Panc1 (cell line): ENCODE data around the gene FMO3. TPM values are rescaled to one million over a fixed set of nuclear protein-coding genes. Genes with fewer than 3 reads are reported as not detected.

ENCODE experiments used
- ATAC-seq: fragments of 200-7000 bp; cut with Tn5 transposase; 2 replicates; pipeline ENCODE4 v1.9.1; 2020; ENCODE audit warnings: mild to moderate bottlenecking, moderate library complexity
- BruUV-seq: library from RNA; stranded (reverse); fragments of 400-500 nt; replicated peaks from 2 replicates; lab custom pipeline; 2021; lab: Mats Ljungman, UMichigan
- CTCF ChIA-PET: fragments of 300-600 bp; sonication (Branson Sonifier 250); formaldehyde crosslinking; loops from one replicate; lab custom pipeline; 2022; ENCODE audit warnings: antibody characterized with exemption; lab: Charles Lee
- POLR2A ChIA-PET: fragments of 300-600 bp; sonication (Branson Sonifier 250); formaldehyde crosslinking; loops from one replicate; lab custom pipeline; 2022; ENCODE audit warnings: antibody characterized with exemption; lab: Charles Lee
- DNase-seq: peaks from one replicate; pipeline ENCODE4 v3.0.0-alpha.2; 2010; ENCODE audit warnings: low read depth, low spot score
- H3K27ac ChIP-seq: 2 replicates; pipeline ENCODE4 v1.5.1; 2011; ENCODE audit warnings: mild to moderate bottlenecking, low read length, inconsistent platforms
- H3K27me3 ChIP-seq: fragments of 200-500 bp; sonication (Bioruptor generic); 2 replicates; pipeline ENCODE4 v1.6.0; 2014; ENCODE audit warnings: low read length, inconsistent platforms; ENCODE audit not compliant: control insufficient read depth, insufficient read depth
- H3K36me3 ChIP-seq: fragments of 200-500 bp; sonication (Bioruptor generic); 2 replicates; pipeline ENCODE4 v1.5.1; 2014; ENCODE audit warnings: inconsistent platforms, mild to moderate bottlenecking, low read length, moderate library complexity; ENCODE audit not compliant: control insufficient read depth, insufficient read depth
- H3K4me1 ChIP-seq: 2 replicates; pipeline ENCODE4 v1.5.1; 2011; ENCODE audit warnings: inconsistent platforms, mild to moderate bottlenecking, low read length, moderate library complexity; ENCODE audit not compliant: control insufficient read depth, insufficient read depth
- H3K4me3 ChIP-seq, 2 experiments: 2 replicates each; pipeline ENCODE4 v1.5.1; 2011 to 2012; ENCODE audit warnings: low read depth in 2 of 2, low read length in 2 of 2, mild to moderate bottlenecking in 2 of 2, inconsistent platforms in 1 of 2, moderate library complexity in 1 of 2
- H3K9me3 ChIP-seq: fragments of 200-500 bp; sonication (Bioruptor generic); 2 replicates; pipeline ENCODE4 v1.5.1; 2014; ENCODE audit warnings: low read depth, mild to moderate bottlenecking, inconsistent platforms, low read length, moderate library complexity; ENCODE audit not compliant: control insufficient read depth, insufficient read depth
- CTCF ChIP-seq: fragments of 450-650 bp; IDR thresholded peaks from 2 replicates; pipeline ENCODE4 v1.5.1; 2017; ENCODE audit warnings: mild to moderate bottlenecking
- POLR2AphosphoS5 ChIP-seq: IDR thresholded peaks from 2 replicates; pipeline ENCODE4 v1.6.1; 2012; ENCODE audit warnings: mild to moderate bottlenecking, low read depth, low read length, moderate library complexity
- REST ChIP-seq, 2 experiments: IDR thresholded peaks; 2 replicates each; pipeline ENCODE4 v1.6.1; 2011 to 2012; ENCODE audit warnings: low read depth in 2 of 2, control low read depth in 1 of 2, low read length in 1 of 2, mild to moderate bottlenecking in 1 of 2, moderate library complexity in 1 of 2; ENCODE audit not compliant: insufficient read depth in 1 of 2
- SIN3A ChIP-seq: IDR thresholded peaks from 2 replicates; pipeline ENCODE4 v1.6.1; 2012; ENCODE audit warnings: low read depth, mild to moderate bottlenecking, low read length, moderate library complexity, borderline replicate concordance; ENCODE audit not compliant: insufficient read depth
- TCF7L2 ChIP-seq: IDR thresholded peaks from 2 replicates; pipeline ENCODE4 v1.6.1; 2011; ENCODE audit warnings: mild to moderate bottlenecking, low read depth, low read length, inconsistent platforms
- in situ Hi-C: cut with HindIII; loops from 2 replicates; pipeline ENCODE4 v1.10.0; 2016; ENCODE audit warnings: low sequenced_read_pairs, low pct_unique_long_range_greater_than_20kb
- intact Hi-C: fragments of 100-400 bp; cut with micrococcal nuclease; formaldehyde crosslinking; loops from one replicate; pipeline ENCODE4 v1.10.0; 2022; ENCODE audit not compliant: unreplicated experiment
- total RNA-seq: library from RNA; stranded (reverse); gene quantifications from one replicate; pipeline ENCODE4 v1.2.1, GENCODE V29; 2021; ENCODE audit not compliant: unreplicated experiment

The FMO3 gene
- total RNA-seq, 1 experiment from 2014 or later, result not detected

- Histone ChIP-seq H3K27me3 (no peaks in the 10 kb centered on the region), H3K27ac (no peak overlapping the region), H3K9me3 (no peaks in the 10 kb centered on the region), H3K36me3 (no peaks in the 10 kb centered on the region), H3K4me1 (no peaks in the 10 kb centered on the region), H3K4me3 (no peak overlapping the region)
- BruUV-seq, result no TSS peak
- no peak for TF ChIP-seq REST (IDR thresholded peaks at IDR 0.05; ENCODE audit: insufficient read depth in 1 of 2, low read depth in 2 of 2, low read length in 1 of 2)
- TF ChIP-seq CTCF, result no peak
- no peak for TF ChIP-seq TCF7L2
- no peak for TF ChIP-seq SIN3A
- TF ChIP-seq POLR2AphosphoS5, result no peak
- ATAC-seq (no peak), DNase-seq (no peak)
- in situ Hi-C loops, result no loop called here
- POLR2A ChIA-PET, result no interaction called here
- CTCF ChIA-PET, result no interaction called here
- intact Hi-C loops, result no loop called here
These were observed 68.4 kb downstream of the FMO3 start for GRCh38 chr1:171159148-171159547.

GRCh38 chr1:171160211-171160610 is 69.5 kb downstream of the FMO3 start:
- Histone ChIP-seq H3K27ac (no peak overlapping the region), H3K4me1 (no peaks in the 10 kb centered on the region), H3K27me3 (no peaks in the 10 kb centered on the region), H3K4me3 (no peak overlapping the region), H3K9me3 (no peaks in the 10 kb centered on the region), H3K36me3 (no peaks in the 10 kb centered on the region)
- POLR2A ChIA-PET, result no interaction called here
- TF ChIP-seq REST (IDR thresholded peaks at IDR 0.05; ENCODE audit: insufficient read depth in 1 of 2, low read depth in 2 of 2, low read length in 1 of 2) (no peak), POLR2AphosphoS5 (no peak), SIN3A (no peak), TCF7L2 (no peak), CTCF (no peak)
- in situ Hi-C loops, result no loop called here
- BruUV-seq, result no TSS peak
- DNase-seq (no peak), ATAC-seq (no peak)
- intact Hi-C loops, result no loop called here
- CTCF ChIA-PET, result no interaction called here
